ENCODE measurements around the gene CDK14. TPM values are rescaled to one million over a fixed set of nuclear protein-coding genes. Genes with fewer than 3 reads are reported as not detected.

CDK14 gene
- total RNA-seq, 1 experiment from 2014 or later: 14.1 TPM

- DNase-seq (ENCODE audit: low read depth): no peak
Measured at GRCh38 chr7:90994601-90995000, 398.5 kb downstream of the CDK14 start.

GRCh38 chr7:90995996-90996395 is 399.9 kb downstream of the CDK14 start:
- DNase-seq (ENCODE audit: low read depth): no peak

GRCh38 chr7:90999989-91000979 is 404.2 kb downstream of the CDK14 start:
- no peak for DNase-seq (ENCODE audit: low read depth)

GRCh38 chr7:91005024-91005423 is 408.9 kb downstream of the CDK14 start:
- DNase-seq (ENCODE audit: low read depth): no peak

- no peak for DNase-seq (ENCODE audit: low read depth)
Measured at GRCh38 chr7:91005841-91006240, 409.7 kb downstream of the CDK14 start.

- no peak for DNase-seq (ENCODE audit: low read depth)
Measured at GRCh38 chr7:91007371-91007770, 411.2 kb downstream of the CDK14 start.

- no peak for DNase-seq (ENCODE audit: low read depth)
Measured at GRCh38 chr7:91013078-91013477, 417.0 kb downstream of the CDK14 start.

GRCh38 chr7:91019686-91020385 is 423.7 kb downstream of the CDK14 start:
- DNase-seq (ENCODE audit: low read depth): no peak

- no peak for DNase-seq (ENCODE audit: low read depth)
Measured at GRCh38 chr7:91020636-91021385, 424.7 kb downstream of the CDK14 start.

GRCh38 chr7:91021956-91022355 is 425.8 kb downstream of the CDK14 start:
- no peak for DNase-seq (ENCODE audit: low read depth)

GRCh38 chr7:91025906-91026390 is 429.8 kb downstream of the CDK14 start:
- DNase-seq (ENCODE audit: low read depth): no peak

- no peak for DNase-seq (ENCODE audit: low read depth)
Measured at GRCh38 chr7:91029688-91030087, 433.6 kb downstream of the CDK14 start.

- DNase-seq (ENCODE audit: low read depth): no peak
Measured at GRCh38 chr7:91030680-91031380, 434.7 kb downstream of the CDK14 start.

- DNase-seq (ENCODE audit: low read depth): no peak
Measured at GRCh38 chr7:91031757-91032156, 435.6 kb downstream of the CDK14 start.

GRCh38 chr7:91033574-91033973 is 437.5 kb downstream of the CDK14 start:
- no peak for DNase-seq (ENCODE audit: low read depth)

GRCh38 chr7:91034459-91035368 is 438.6 kb downstream of the CDK14 start:
- peak; percentile 17 for DNase-seq (ENCODE audit: low read depth)

- DNase-seq (ENCODE audit: low read depth): no peak
Measured at GRCh38 chr7:91039033-91039432, 442.9 kb downstream of the CDK14 start.

- DNase-seq (ENCODE audit: low read depth): no peak
Measured at GRCh38 chr7:91041141-91041540, 445.0 kb downstream of the CDK14 start.

- DNase-seq (ENCODE audit: low read depth): no peak
Measured at GRCh38 chr7:91041901-91042484, 445.9 kb downstream of the CDK14 start.

GRCh38 chr7:91043186-91043585 is 447.1 kb downstream of the CDK14 start:
- no peak for DNase-seq (ENCODE audit: low read depth)
